KOPT-K1 (cell line): Measurements from ENCODE around the gene SCYL2.
A peak's percentile ranks its signal among the peaks of the same experiment; 100 is the strongest.
"Not testable (repeated sequence)": the region's sequence is repeated elsewhere in the genome, so short reads cannot be mapped to it uniquely, and the experiment has no call there.

ENCODE experiments used
- H3K27ac ChIP-seq: fragments of 200-600 bp; sonication (generic); 2 replicates; pipeline ENCODE4 v1.5.1; 2016; ENCODE audit warnings: antibody characterized with exemption, mild to moderate bottlenecking, low read depth, low read length; ENCODE audit not compliant: poor library complexity, severe bottlenecking
- H3K36me3 ChIP-seq: fragments of 200-600 bp; sonication (generic); 2 replicates; pipeline ENCODE4 v1.5.1; 2017; ENCODE audit warnings: antibody characterized with exemption, mild to moderate bottlenecking, low read length, moderate library complexity; ENCODE audit not compliant: insufficient read depth
- H3K9me3 ChIP-seq: fragments of 200-600 bp; sonication (generic); 2 replicates; pipeline ENCODE4 v1.5.1; 2017; ENCODE audit warnings: antibody characterized with exemption, low read length, mild to moderate bottlenecking; ENCODE audit not compliant: insufficient read depth, poor library complexity, severe bottlenecking

The SCYL2 gene

GRCh38 chr12:100249941-100250340, 17.0 kb upstream of the SCYL2 start:
- no peak overlapping the region for H3K27ac ChIP-seq
- H3K36me3 ChIP-seq, result no peaks in the 10 kb centered on the region
- no peaks in the 10 kb centered on the region for H3K9me3 ChIP-seq

GRCh38 chr12:100251917-100252316, 15.1 kb upstream of the SCYL2 start:
- H3K9me3 ChIP-seq, result no peaks in the 10 kb centered on the region
- no peaks in the 10 kb centered on the region for H3K36me3 ChIP-seq
- H3K27ac ChIP-seq, result no peak overlapping the region

- Histone ChIP-seq H3K9me3 (no peaks in the 10 kb centered on the region), H3K36me3 (no peaks in the 10 kb centered on the region), H3K27ac (no peak overlapping the region)
Observed at GRCh38 chr12:100253437-100253836, 13.5 kb upstream of the SCYL2 start.

- H3K36me3 ChIP-seq, result no peaks in the 10 kb centered on the region
- no peaks in the 10 kb centered on the region for H3K9me3 ChIP-seq
Observed at GRCh38 chr12:100254876-100255275, 12.1 kb upstream of the SCYL2 start.

GRCh38 chr12:100258127-100258526, 8.8 kb upstream of the SCYL2 start:
- no peaks in the 10 kb centered on the region for H3K9me3 ChIP-seq
- H3K36me3 ChIP-seq, result no peaks in the 10 kb centered on the region

More at GRCh38 chr12:100254876-100255275, 12.1 kb upstream of the SCYL2 start:
- H3K27ac ChIP-seq, result no peak overlapping the region

GRCh38 chr12:100263131-100263530, 3.8 kb upstream of the SCYL2 start:
- H3K9me3 ChIP-seq, result no peaks in the 10 kb centered on the region

More at GRCh38 chr12:100258127-100258526, 8.8 kb upstream of the SCYL2 start:
- no peak overlapping the region for H3K27ac ChIP-seq

GRCh38 chr12:100265107-100265506, 1.9 kb upstream of the SCYL2 start:
- not testable (repeated sequence) for H3K27ac ChIP-seq, H3K9me3 ChIP-seq, H3K36me3 ChIP-seq

More at GRCh38 chr12:100263131-100263530, 3.8 kb upstream of the SCYL2 start:
- Histone ChIP-seq H3K36me3 (no peaks in the 10 kb centered on the region), H3K27ac (no peak overlapping the region)

- Histone ChIP-seq H3K27ac (peak overlapping the region; percentile 86), H3K36me3 (no peaks in the 10 kb centered on the region), H3K9me3 (no peaks in the 10 kb centered on the region)
Observed at GRCh38 chr12:100265732-100266584, 1.0 kb upstream of the SCYL2 start.

- Histone ChIP-seq H3K27ac (peak overlapping the region; percentile 86), H3K36me3 (no peaks in the 10 kb centered on the region), H3K9me3 (no peaks in the 10 kb centered on the region)
Observed at GRCh38 chr12:100266585-100266834, 467 bp upstream of the SCYL2 start.

- Histone ChIP-seq H3K36me3 (no peaks in the 10 kb centered on the region; the same call in 1 of the 2 replicates), H3K27ac (peak overlapping the region; percentile 86), H3K9me3 (no peaks in the 10 kb centered on the region)
Observed at GRCh38 chr12:100267603-100268281, 765 bp downstream of the SCYL2 start.

GRCh38 chr12:100268835-100269564, 2.0 kb downstream of the SCYL2 start:
- Histone ChIP-seq H3K27ac (no peak overlapping the region), H3K9me3 (no peaks in the 10 kb centered on the region), H3K36me3 (no peaks in the 10 kb centered on the region; the same call in 1 of the 2 replicates)

- Histone ChIP-seq H3K9me3 (peaks cover 6% of the 10 kb centered on the region), H3K27ac (no peak overlapping the region), H3K36me3 (peaks cover 7% of the 10 kb centered on the region; the same call in 1 of the 2 replicates)
Observed at GRCh38 chr12:100273782-100274181, 6.8 kb downstream of the SCYL2 start.

- H3K27ac ChIP-seq, result no peak overlapping the region
- H3K9me3 ChIP-seq, result peaks cover 6% of the 10 kb centered on the region
Observed at GRCh38 chr12:100274291-100274690, 7.3 kb downstream of the SCYL2 start.

GRCh38 chr12:100279159-100279558, 12.2 kb downstream of the SCYL2 start:
- no peak overlapping the region for H3K27ac ChIP-seq
- peaks cover 15% of the 10 kb centered on the region for H3K36me3 ChIP-seq
- H3K9me3 ChIP-seq, result peaks cover 6% of the 10 kb centered on the region

More at GRCh38 chr12:100274291-100274690, 7.3 kb downstream of the SCYL2 start:
- peaks cover 7% of the 10 kb centered on the region; the same call in 1 of the 2 replicates for H3K36me3 ChIP-seq

- H3K9me3 ChIP-seq, result peaks cover 6% of the 10 kb centered on the region
- no peak overlapping the region for H3K27ac ChIP-seq
- peaks cover 15% of the 10 kb centered on the region for H3K36me3 ChIP-seq
Observed at GRCh38 chr12:100279607-100280244, 12.7 kb downstream of the SCYL2 start.
